ENCODE measurements around the gene INHBB. TPM values are rescaled to one million over a fixed set of nuclear protein-coding genes. Genes with fewer than 3 reads are reported as not detected.

Gene INHBB
- polyA plus RNA-seq, 4 donors = 0.07 to 3.2 (median 0.27) TPM; not detected in 1

DNA sequence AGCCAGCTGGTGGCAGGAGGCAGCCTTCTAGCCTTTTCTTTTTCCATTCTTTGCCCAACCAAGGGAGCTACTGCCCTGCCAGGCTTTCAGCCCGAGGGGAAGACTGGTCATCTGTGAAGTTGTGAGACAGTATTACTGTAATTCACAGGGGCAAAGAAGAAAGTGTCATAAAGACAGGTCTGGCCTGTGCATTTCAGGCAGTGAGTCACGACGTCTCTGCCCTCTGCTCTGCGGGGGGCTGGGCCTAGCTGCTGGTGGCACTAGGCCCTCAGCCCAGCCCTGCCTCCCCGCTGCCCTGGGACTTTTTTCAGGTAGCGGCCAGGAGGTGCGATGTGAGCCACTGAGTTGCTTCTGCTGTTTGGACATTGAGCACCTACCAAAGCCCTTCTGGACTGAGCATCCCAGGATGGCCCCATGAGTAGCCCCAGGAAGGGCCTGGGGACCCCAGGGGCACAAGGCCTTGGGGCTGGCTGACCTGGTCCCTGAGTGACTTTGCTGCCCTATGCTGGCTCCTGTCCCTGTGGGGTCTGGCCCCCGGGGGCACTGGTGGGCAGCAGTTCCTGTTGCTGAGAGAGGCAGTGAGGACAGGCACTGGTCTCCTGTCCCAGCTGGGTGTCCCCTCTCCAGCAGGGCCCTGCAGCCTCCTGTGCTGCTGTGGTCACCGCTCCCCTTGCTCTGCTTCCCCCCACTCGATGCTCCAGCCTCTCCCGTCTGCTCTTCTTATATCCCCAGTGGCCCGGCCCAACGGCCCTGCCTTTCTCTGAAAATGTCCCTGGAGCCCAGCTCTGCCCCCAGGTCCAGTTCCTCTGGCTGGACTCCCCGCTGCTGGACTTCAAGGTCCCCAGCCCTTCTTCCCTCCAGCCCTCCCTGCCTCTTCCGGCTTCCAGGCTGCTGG is 7.0 kb downstream of the INHBB start:
- Histone ChIP-seq H3K27ac (ENCODE audit: low read depth in 1 of 3, low read length in 2 of 3) (no peak overlapping the region), H3K9me3 (ENCODE audit: control insufficient read depth in 2 of 2, insufficient read depth in 1 of 2, low read depth in 1 of 2, low read length in 1 of 2) (no peaks in the 10 kb centered on the region), H3K36me3 (ENCODE audit: control insufficient read depth in 3 of 3, insufficient read depth in 2 of 3, low read depth in 1 of 3, low read length in 3 of 3) (no peaks in the 10 kb centered on the region), H3K4me1 (ENCODE audit: control insufficient read depth in 3 of 3, insufficient read depth in 2 of 3, low read depth in 1 of 3, low read length in 2 of 3) (no peaks in the 10 kb centered on the region), H3K27me3 (ENCODE audit: control insufficient read depth in 3 of 3, insufficient read depth in 3 of 3, low read length in 3 of 3) (peaks cover 0 to 58% (median 5%) of the 10 kb centered on the region in 3 donors), H3K4me3 (ENCODE audit: low read depth in 1 of 3, low read length in 3 of 3) (no peak overlapping the region)
- DNase-seq (no peak), FAIRE-seq (no peak)
- WGBS, 3 donors = 85 to 87% (median 86%) methylated on average over 15 of the region's 15 CpGs

DNA sequence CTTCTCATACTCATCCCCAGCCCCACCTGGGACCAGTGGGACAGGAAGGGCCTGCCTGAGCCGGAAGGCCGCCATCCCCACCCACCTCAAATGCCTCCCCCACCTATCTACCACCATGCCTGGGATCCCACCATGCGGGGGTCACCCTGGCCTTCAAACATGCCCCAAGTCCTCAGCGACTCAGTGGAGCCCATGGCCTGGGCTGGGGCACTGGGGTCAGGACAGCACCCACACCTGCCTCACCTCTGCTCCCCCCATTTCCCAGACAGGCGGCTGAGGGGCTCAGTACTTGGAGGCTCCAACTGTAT is 7.6 kb downstream of the INHBB start:
- Histone ChIP-seq H3K4me1 (ENCODE audit: control insufficient read depth in 3 of 3, insufficient read depth in 2 of 3, low read depth in 1 of 3, low read length in 2 of 3) (no peaks in the 10 kb centered on the region), H3K9me3 (ENCODE audit: control insufficient read depth in 2 of 2, insufficient read depth in 1 of 2, low read depth in 1 of 2, low read length in 1 of 2) (no peaks in the 10 kb centered on the region), H3K4me3 (ENCODE audit: low read depth in 1 of 3, low read length in 3 of 3) (no peak overlapping the region), H3K27me3 (ENCODE audit: control insufficient read depth in 3 of 3, insufficient read depth in 3 of 3, low read length in 3 of 3) (peaks cover 0 to 52% (median 5%) of the 10 kb centered on the region in 3 donors), H3K27ac (ENCODE audit: low read depth in 1 of 3, low read length in 2 of 3) (no peak overlapping the region), H3K36me3 (ENCODE audit: control insufficient read depth in 3 of 3, insufficient read depth in 2 of 3, low read depth in 1 of 3, low read length in 3 of 3) (no peaks in the 10 kb centered on the region)
- 83 to 95% (median 95%) methylated on average over 5 of the region's 5 CpGs for WGBS, 3 donors
- FAIRE-seq = no peak
- DNase-seq = no peak

- H3K36me3 ChIP-seq (ENCODE audit: control insufficient read depth in 3 of 3, insufficient read depth in 2 of 3, low read depth in 1 of 3, low read length in 3 of 3) = no peaks in the 10 kb centered on the region
- no peak overlapping the region for H3K4me3 ChIP-seq (ENCODE audit: low read depth in 1 of 3, low read length in 3 of 3)
- H3K27me3 ChIP-seq (ENCODE audit: control insufficient read depth in 3 of 3, insufficient read depth in 3 of 3, low read length in 3 of 3) = peaks cover 0 to 48% (median 3%) of the 10 kb centered on the region in 3 donors
- FAIRE-seq (no peak), DNase-seq (no peak)
- no peaks in the 10 kb centered on the region for H3K4me1 ChIP-seq (ENCODE audit: control insufficient read depth in 3 of 3, insufficient read depth in 2 of 3, low read depth in 1 of 3, low read length in 2 of 3)
- H3K9me3 ChIP-seq (ENCODE audit: control insufficient read depth in 2 of 2, insufficient read depth in 1 of 2, low read depth in 1 of 2, low read length in 1 of 2) = no peaks in the 10 kb centered on the region
- WGBS, 3 donors = 89 to 95% (median 90%) methylated on average over 10 of the region's 10 CpGs
- no peak overlapping the region for H3K27ac ChIP-seq (ENCODE audit: low read depth in 1 of 3, low read length in 2 of 3)
Observed at GRCh38 chr2:120353931-120354330, 8.0 kb downstream of the INHBB start.

- H3K27me3 ChIP-seq (ENCODE audit: control insufficient read depth in 3 of 3, insufficient read depth in 3 of 3, low read length in 3 of 3) = peaks cover 0 to 46% (median 0%) of the 10 kb centered on the region in 3 donors
- 68 to 80% (median 74%) methylated on average over 15 of the region's 15 CpGs for WGBS, 3 donors
- H3K27ac ChIP-seq (ENCODE audit: low read depth in 1 of 3, low read length in 2 of 3) = no peak overlapping the region
- no peak for DNase-seq
- no peaks in the 10 kb centered on the region for H3K9me3 ChIP-seq (ENCODE audit: control insufficient read depth in 2 of 2, insufficient read depth in 1 of 2, low read depth in 1 of 2, low read length in 1 of 2)
- no peaks in the 10 kb centered on the region for H3K36me3 ChIP-seq (ENCODE audit: control insufficient read depth in 3 of 3, insufficient read depth in 2 of 3, low read depth in 1 of 3, low read length in 3 of 3)
- no peak for FAIRE-seq
- no peak overlapping the region for H3K4me3 ChIP-seq (ENCODE audit: low read depth in 1 of 3, low read length in 3 of 3)
- H3K4me1 ChIP-seq (ENCODE audit: control insufficient read depth in 3 of 3, insufficient read depth in 2 of 3, low read depth in 1 of 3, low read length in 2 of 3) = no peaks in the 10 kb centered on the region
Observed at GRCh38 chr2:120354467-120354866, 8.5 kb downstream of the INHBB start.

DNA sequence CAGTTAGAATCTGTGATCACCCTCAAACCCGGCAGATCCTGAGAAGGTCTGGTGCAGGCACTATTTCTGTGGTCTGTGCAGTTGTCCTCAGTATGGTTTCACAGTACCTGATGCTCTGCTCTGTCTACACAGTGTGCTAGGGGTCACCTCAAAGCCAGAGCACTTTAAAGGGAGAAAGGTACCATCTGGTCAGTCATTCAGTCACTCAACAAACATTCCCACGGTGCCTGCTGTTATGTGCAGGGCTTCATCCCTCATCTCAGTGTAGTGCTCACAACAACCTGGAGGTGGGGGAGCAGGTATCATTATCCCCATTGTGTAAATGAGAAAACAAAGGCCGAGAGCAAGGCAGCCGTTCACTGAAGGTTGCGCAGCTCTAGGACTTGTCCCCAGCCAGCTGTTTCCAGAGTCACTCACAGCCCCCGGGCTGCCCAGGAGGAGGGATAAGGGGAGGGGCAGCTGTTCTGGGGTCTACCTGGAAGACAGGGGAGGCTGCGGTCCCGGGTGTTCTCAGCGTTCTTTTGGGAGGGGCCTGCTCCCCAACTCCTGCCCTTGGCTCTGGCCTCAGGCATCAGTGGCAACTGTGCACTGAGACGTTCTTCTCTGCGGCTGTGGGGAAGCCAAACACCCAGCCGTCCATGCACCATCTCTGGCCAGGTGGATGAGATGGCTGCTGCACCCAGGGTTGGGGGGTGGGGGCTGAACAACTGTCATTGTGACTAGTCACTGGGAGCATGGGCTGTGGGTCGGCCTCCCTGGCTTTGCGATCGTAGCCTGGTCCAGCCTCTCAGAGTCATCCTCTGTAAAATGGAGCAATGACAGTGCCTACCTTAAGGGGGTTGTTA is 9.2 kb downstream of the INHBB start:
- no peaks in the 10 kb centered on the region for H3K9me3 ChIP-seq (ENCODE audit: control insufficient read depth in 2 of 2, insufficient read depth in 1 of 2, low read depth in 1 of 2, low read length in 1 of 2)
- no peak overlapping the region for H3K4me3 ChIP-seq (ENCODE audit: low read depth in 1 of 3, low read length in 3 of 3)
- 73 to 81% (median 80%) methylated on average over 15 of the region's 15 CpGs for WGBS, 3 donors
- no peak for DNase-seq
- H3K4me1 ChIP-seq (ENCODE audit: control insufficient read depth in 3 of 3, insufficient read depth in 2 of 3, low read depth in 1 of 3, low read length in 2 of 3) = no peaks in the 10 kb centered on the region
- H3K27me3 ChIP-seq (ENCODE audit: control insufficient read depth in 3 of 3, insufficient read depth in 3 of 3, low read length in 3 of 3) = peaks cover 0 to 43% (median 0%) of the 10 kb centered on the region in 3 donors
- H3K27ac ChIP-seq (ENCODE audit: low read depth in 1 of 3, low read length in 2 of 3) = no peak overlapping the region
- no peaks in the 10 kb centered on the region for H3K36me3 ChIP-seq (ENCODE audit: control insufficient read depth in 3 of 3, insufficient read depth in 2 of 3, low read depth in 1 of 3, low read length in 3 of 3)
- no peak for FAIRE-seq

GRCh38 chr2:120355780-120356266 is 9.9 kb downstream of the INHBB start:
- no peaks in the 10 kb centered on the region for H3K36me3 ChIP-seq (ENCODE audit: control insufficient read depth in 3 of 3, insufficient read depth in 2 of 3, low read depth in 1 of 3, low read length in 3 of 3)
- no peak for FAIRE-seq

DNA sequence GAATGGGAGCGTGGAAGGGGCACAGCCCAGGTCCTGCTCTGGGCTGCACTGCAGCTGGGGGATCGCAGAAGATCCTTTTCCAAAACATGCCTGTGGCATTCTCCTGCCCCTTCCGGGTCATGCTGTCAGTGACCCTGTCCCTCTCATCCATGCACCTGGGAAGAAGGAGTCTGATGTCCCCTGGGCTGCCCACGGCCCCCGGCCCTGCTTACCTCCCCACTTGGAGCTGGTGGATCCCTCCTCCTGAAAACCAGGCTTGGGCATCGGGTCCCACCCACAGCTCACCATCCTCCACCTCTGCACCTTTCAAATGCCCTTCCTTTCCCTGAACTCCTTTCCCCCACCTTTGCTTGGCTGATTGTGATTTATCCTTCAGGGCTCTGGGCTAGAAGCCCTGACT is 11.8 kb downstream of the INHBB start:
- WGBS, 3 donors = 77 to 85% (median 83%) methylated on average over 6 of the region's 6 CpGs
- Histone ChIP-seq H3K27ac (ENCODE audit: low read depth in 1 of 3, low read length in 2 of 3) (no peak overlapping the region), H3K27me3 (ENCODE audit: control insufficient read depth in 3 of 3, insufficient read depth in 3 of 3, low read length in 3 of 3) (peaks cover 0 to 29% (median 0%) of the 10 kb centered on the region in 3 donors), H3K9me3 (ENCODE audit: control insufficient read depth in 2 of 2, insufficient read depth in 1 of 2, low read depth in 1 of 2, low read length in 1 of 2) (no peaks in the 10 kb centered on the region), H3K4me3 (ENCODE audit: low read depth in 1 of 3, low read length in 3 of 3) (no peak overlapping the region), H3K36me3 (ENCODE audit: control insufficient read depth in 3 of 3, insufficient read depth in 2 of 3, low read depth in 1 of 3, low read length in 3 of 3) (no peaks in the 10 kb centered on the region), H3K4me1 (ENCODE audit: control insufficient read depth in 3 of 3, insufficient read depth in 2 of 3, low read depth in 1 of 3, low read length in 2 of 3) (no peaks in the 10 kb centered on the region)
- DNase-seq (no peak), FAIRE-seq (no peak)

More at GRCh38 chr2:120355780-120356266, 9.9 kb downstream of the INHBB start:
- Histone ChIP-seq H3K27ac (ENCODE audit: low read depth in 1 of 3, low read length in 2 of 3) (no peak overlapping the region), H3K9me3 (ENCODE audit: control insufficient read depth in 2 of 2, insufficient read depth in 1 of 2, low read depth in 1 of 2, low read length in 1 of 2) (no peaks in the 10 kb centered on the region), H3K27me3 (ENCODE audit: control insufficient read depth in 3 of 3, insufficient read depth in 3 of 3, low read length in 3 of 3) (peaks cover 0 to 37% (median 0%) of the 10 kb centered on the region in 3 donors), H3K4me3 (ENCODE audit: low read depth in 1 of 3, low read length in 3 of 3) (no peak overlapping the region), H3K4me1 (ENCODE audit: control insufficient read depth in 3 of 3, insufficient read depth in 2 of 3, low read depth in 1 of 3, low read length in 2 of 3) (no peaks in the 10 kb centered on the region)
- no peak for DNase-seq
- 84 to 94% (median 90%) methylated on average over 6 of the region's 6 CpGs for WGBS, 3 donors

GRCh38 chr2:120358734-120359465 is 13.0 kb downstream of the INHBB start:
- no peak overlapping the region for H3K27ac ChIP-seq (ENCODE audit: low read depth in 1 of 3, low read length in 2 of 3)
- no peaks in the 10 kb centered on the region for H3K9me3 ChIP-seq (ENCODE audit: control insufficient read depth in 2 of 2, insufficient read depth in 1 of 2, low read depth in 1 of 2, low read length in 1 of 2)
- peaks cover 0 to 29% (median 0%) of the 10 kb centered on the region in 3 donors for H3K27me3 ChIP-seq (ENCODE audit: control insufficient read depth in 3 of 3, insufficient read depth in 3 of 3, low read length in 3 of 3)
- no peak overlapping the region for H3K4me3 ChIP-seq (ENCODE audit: low read depth in 1 of 3, low read length in 3 of 3)
- no peaks in the 10 kb centered on the region for H3K36me3 ChIP-seq (ENCODE audit: control insufficient read depth in 3 of 3, insufficient read depth in 2 of 3, low read depth in 1 of 3, low read length in 3 of 3)
- H3K4me1 ChIP-seq (ENCODE audit: control insufficient read depth in 3 of 3, insufficient read depth in 2 of 3, low read depth in 1 of 3, low read length in 2 of 3) = no peaks in the 10 kb centered on the region
- DNase-seq = no peak
- WGBS, 3 donors = 35 to 74% (median 49%) methylated on average over 28 of the region's 28 CpGs
- no peak for FAIRE-seq

All from small intestine (tissue), 7 donors.